ENCODE results near the gene HERC2. TPM values are rescaled to one million over a fixed set of nuclear protein-coding genes. Genes with fewer than 3 reads are reported as not detected.
"Not testable (repeated sequence)": the region's sequence is repeated elsewhere in the genome, so short reads cannot be mapped to it uniquely, and the experiment has no call there.

Gene HERC2
- total and polyA plus RNA-seq, 2 of the 8 experiments (the other 6 are each of a cell fraction or from before 2014, with no cell fraction given) = 83.0 to 88.7 TPM

GRCh38 chr15:28205640-28206039 is 116.3 kb downstream of the HERC2 start:
- FAIRE-seq; H3K23me2 ChIP-seq (ENCODE audit: low read depth, low read length); H3K9me3 ChIP-seq (ENCODE audit: insufficient read depth in 2 of 2, low read depth in 1 of 2, low read length in 1 of 2); H3K79me2 ChIP-seq (ENCODE audit: control insufficient read depth in 1 of 2, insufficient read depth in 2 of 2, low read length in 2 of 2); H3K4me2 ChIP-seq (ENCODE audit: insufficient read depth in 1 of 2, low read depth in 2 of 2, low read length in 2 of 2); H3K27me3 ChIP-seq (replicated peaks in 1 of 4; ENCODE audit: control insufficient read depth in 3 of 4, extremely low read depth in 1 of 4, insufficient read depth in 3 of 4, low read length in 3 of 4); H3K23ac ChIP-seq (ENCODE audit: insufficient read length); H3K14ac ChIP-seq (ENCODE audit: insufficient read length); H4K8ac ChIP-seq (ENCODE audit: extremely low read depth, insufficient read depth, low read length); H4K5ac ChIP-seq (ENCODE audit: insufficient read length, low read depth, low read length); DNase-seq (ENCODE audit: low read depth in 1 of 2, low spot score in 2 of 2); H2BK120ac ChIP-seq (replicated peaks; ENCODE audit: low read depth, low read length); POLR2A ChIA-PET (ENCODE audit: partially characterized antibody); H2BK20ac ChIP-seq (ENCODE audit: low read length); H2BK15ac ChIP-seq (ENCODE audit: low read length); H3K79me1 ChIP-seq (ENCODE audit: low read depth, low read length); H3K9ac ChIP-seq (replicated peaks in 1 of 4; ENCODE audit: extremely low read depth in 1 of 4, low read depth in 3 of 4, low read length in 3 of 4); H3K4me1 ChIP-seq (replicated peaks in 1 of 4; ENCODE audit: control insufficient read depth in 3 of 4, insufficient read depth in 4 of 4, low read length in 3 of 4); H2BK12ac ChIP-seq (ENCODE audit: low read depth, low read length); H2AFZ ChIP-seq (ENCODE audit: low read length); H2AK5ac ChIP-seq (ENCODE audit: low read depth, low read length); H3K56ac ChIP-seq (replicated peaks; ENCODE audit: insufficient read length, low read depth, low read length); H2BK5ac ChIP-seq (ENCODE audit: low read depth, low read length); CTCF ChIA-PET (ENCODE audit: partially characterized antibody); H3K18ac ChIP-seq (ENCODE audit: extremely low read depth, low read length); H3K27ac ChIP-seq (ENCODE audit: low read depth, low read length); H3K4me3 ChIP-seq (ENCODE audit: extremely low read depth in 1 of 4, insufficient read depth in 2 of 4, low read depth in 3 of 4, low read length in 4 of 4); H4K91ac ChIP-seq (replicated peaks; ENCODE audit: insufficient read length, low read length); H4K20me1 ChIP-seq (replicated peaks in 1 of 2; ENCODE audit: control insufficient read depth in 1 of 2, insufficient read depth in 2 of 2, low read length in 2 of 2); H3K4ac ChIP-seq (replicated peaks; ENCODE audit: insufficient read length, low read depth, low read length): not testable (repeated sequence)
- WGBS, 2 experiments (ENCODE audit: extremely low coverage in 1 of 2, insufficient coverage in 1 of 2, insufficient read length in 1 of 2, insufficient replicate concordance in 2 of 2, low coverage in 1 of 2, low lambda C conversion rate in 2 of 2, missing lambda C conversion rate in 1 of 2) = no CpG with 5 or more reads among the region's 10 CpGs
- peaks cover 2 to 15% (median 6%) of the 10 kb centered on the region in 4 experiments; a peak in 5 of 8 replicates for H3K36me3 ChIP-seq (ENCODE audit: control insufficient read depth in 2 of 4, insufficient read depth in 4 of 4, low read length in 3 of 4)

GRCh38 chr15:28203055-28203828 is 118.7 kb downstream of the HERC2 start:
- H3K79me1 ChIP-seq (ENCODE audit: low read depth, low read length); DNase-seq (ENCODE audit: low read depth in 1 of 2, low spot score in 2 of 2); H3K9me3 ChIP-seq (ENCODE audit: insufficient read depth in 2 of 2, low read depth in 1 of 2, low read length in 1 of 2); H2BK15ac ChIP-seq (ENCODE audit: low read length); H4K91ac ChIP-seq (replicated peaks; ENCODE audit: insufficient read length, low read length); H3K79me2 ChIP-seq (ENCODE audit: control insufficient read depth in 1 of 2, insufficient read depth in 2 of 2, low read length in 2 of 2); H2AFZ ChIP-seq (ENCODE audit: low read length); H3K9ac ChIP-seq (replicated peaks in 1 of 4; ENCODE audit: extremely low read depth in 1 of 4, low read depth in 3 of 4, low read length in 3 of 4); H3K23ac ChIP-seq (ENCODE audit: insufficient read length); H3K27ac ChIP-seq (ENCODE audit: low read depth, low read length); H3K56ac ChIP-seq (replicated peaks; ENCODE audit: insufficient read length, low read depth, low read length); H4K20me1 ChIP-seq (replicated peaks in 1 of 2; ENCODE audit: control insufficient read depth in 1 of 2, insufficient read depth in 2 of 2, low read length in 2 of 2); H2BK20ac ChIP-seq (ENCODE audit: low read length); H2BK12ac ChIP-seq (ENCODE audit: low read depth, low read length); H3K4me2 ChIP-seq (ENCODE audit: insufficient read depth in 1 of 2, low read depth in 2 of 2, low read length in 2 of 2); H2AK5ac ChIP-seq (ENCODE audit: low read depth, low read length); POLR2A ChIA-PET (ENCODE audit: partially characterized antibody); FAIRE-seq; H4K8ac ChIP-seq (ENCODE audit: extremely low read depth, insufficient read depth, low read length); H3K4me1 ChIP-seq (replicated peaks in 1 of 4; ENCODE audit: control insufficient read depth in 3 of 4, insufficient read depth in 4 of 4, low read length in 3 of 4); H3K23me2 ChIP-seq (ENCODE audit: low read depth, low read length); H2BK120ac ChIP-seq (replicated peaks; ENCODE audit: low read depth, low read length); H3K4ac ChIP-seq (replicated peaks; ENCODE audit: insufficient read length, low read depth, low read length); CTCF ChIA-PET (ENCODE audit: partially characterized antibody); H2BK5ac ChIP-seq (ENCODE audit: low read depth, low read length); H3K27me3 ChIP-seq (replicated peaks in 1 of 4; ENCODE audit: control insufficient read depth in 3 of 4, extremely low read depth in 1 of 4, insufficient read depth in 3 of 4, low read length in 3 of 4); H3K14ac ChIP-seq (ENCODE audit: insufficient read length); H3K4me3 ChIP-seq (ENCODE audit: extremely low read depth in 1 of 4, insufficient read depth in 2 of 4, low read depth in 3 of 4, low read length in 4 of 4); H4K5ac ChIP-seq (ENCODE audit: insufficient read length, low read depth, low read length); H3K18ac ChIP-seq (ENCODE audit: extremely low read depth, low read length): not testable (repeated sequence)
- 91% methylated on average over 14 of the region's 18 CpGs; no CpG with 5 or more reads in 1 of the 2 experiments for WGBS, 2 experiments (ENCODE audit: extremely low coverage in 1 of 2, insufficient coverage in 1 of 2, insufficient read length in 1 of 2, insufficient replicate concordance in 2 of 2, low coverage in 1 of 2, low lambda C conversion rate in 2 of 2, missing lambda C conversion rate in 1 of 2)
- peaks cover 2 to 18% (median 7%) of the 10 kb centered on the region in 4 experiments; a peak in 6 of 8 replicates for H3K36me3 ChIP-seq (ENCODE audit: control insufficient read depth in 2 of 4, insufficient read depth in 4 of 4, low read length in 3 of 4)
